Measurements from ENCODE around the gene AMIGO3. TPM values are rescaled to one million over a fixed set of nuclear protein-coding genes. Genes with fewer than 3 reads are reported as not detected.

The AMIGO3 gene
- total RNA-seq, 4 donors from 2014 or later = 0.27 to 0.31 TPM; not detected in 2

DNA sequence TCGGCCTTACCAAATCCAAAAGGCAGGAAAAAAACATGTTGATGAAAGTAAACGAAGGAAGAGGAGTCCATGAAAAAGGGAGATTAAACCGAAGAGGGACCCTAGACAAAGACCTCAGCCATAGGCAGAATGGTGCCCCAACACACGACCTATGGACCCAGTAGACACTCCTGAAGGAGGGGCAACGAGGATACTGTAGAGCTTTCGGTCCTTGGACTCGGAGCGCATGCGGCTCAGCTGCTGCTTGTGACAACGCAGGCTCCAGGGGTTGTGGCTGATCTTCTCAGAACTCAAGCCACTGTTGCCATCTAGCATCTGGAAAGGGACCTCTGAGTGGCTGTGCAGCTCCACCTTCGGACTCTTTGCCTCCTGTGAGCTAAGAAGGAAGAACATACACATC is 13.1 kb upstream of the AMIGO3 start:
- TF ChIP-seq POLR2A (IDR thresholded peaks at IDR 0.05) = no peak
- no peak for TF ChIP-seq CTCF (IDR thresholded peaks at IDR 0.05)
- TF ChIP-seq EP300 (IDR thresholded peaks at IDR 0.05) = no peak
- no peak for TF ChIP-seq POLR2AphosphoS5 (IDR thresholded peaks at IDR 0.05)
- no peaks in the 10 kb centered on the region for H3K9me3 ChIP-seq
- no peak overlapping the region for H3K27ac ChIP-seq
- H3K4me3 ChIP-seq = no peak overlapping the region
- 74 to 91% methylated on average over 6 to 9 of the region's 11 CpGs for WGBS, 2 donors (ENCODE audit: low coverage in 1 of 2)
- H3K27me3 ChIP-seq = no peaks in the 10 kb centered on the region
- no peak for ATAC-seq
- peaks cover 0 to 98% of the 10 kb centered on the region in 2 donors for H3K36me3 ChIP-seq
- no peaks in the 10 kb centered on the region for H3K4me1 ChIP-seq

DNA sequence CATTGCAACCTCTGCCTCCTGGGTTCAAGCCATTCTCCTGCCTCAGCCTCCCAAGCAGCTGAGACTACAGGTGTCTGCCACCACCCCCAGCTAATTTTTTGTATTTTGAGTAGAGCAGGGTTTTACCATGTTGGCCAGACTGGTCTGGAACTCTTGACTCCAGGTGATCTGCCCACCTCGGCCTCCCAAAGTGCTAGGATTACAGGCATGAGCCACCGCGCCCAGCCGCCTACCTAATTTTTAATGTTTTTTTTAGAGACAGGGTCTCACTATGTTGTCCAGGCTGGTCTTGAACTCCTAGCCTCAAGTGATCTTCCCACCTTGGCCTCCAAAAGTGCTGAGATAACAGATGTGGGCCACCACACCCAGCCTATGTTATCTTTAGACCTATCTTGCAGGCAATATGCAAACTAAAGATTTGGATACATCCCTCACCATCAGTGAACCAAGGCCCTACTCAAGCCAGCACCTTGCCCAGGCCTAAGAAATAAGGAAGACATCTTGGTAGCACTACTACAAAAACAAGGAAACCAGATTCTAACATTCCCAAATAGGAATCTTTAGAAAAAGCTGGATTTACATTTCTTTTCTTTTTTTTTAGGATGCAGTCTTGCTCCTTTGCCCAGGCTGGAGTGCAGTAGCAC is 10.6 kb upstream of the AMIGO3 start:
- H3K36me3 ChIP-seq = peaks cover 0 to 98% of the 10 kb centered on the region in 2 donors
- no peaks in the 10 kb centered on the region for H3K27me3 ChIP-seq
- WGBS, 2 donors (ENCODE audit: low coverage in 1 of 2) = 95 to 100% methylated on average over 2 to 4 of the region's 4 CpGs
- H3K4me1 ChIP-seq = peaks cover 0 to 2% (median 0%) of the 10 kb centered on the region in 3 donors
- no peaks in the 10 kb centered on the region for H3K9me3 ChIP-seq
- H3K4me3 ChIP-seq = no peak overlapping the region
- no peak for TF ChIP-seq POLR2A (IDR thresholded peaks at IDR 0.05)
- no peak for TF ChIP-seq CTCF (IDR thresholded peaks at IDR 0.05)
- TF ChIP-seq POLR2AphosphoS5 (IDR thresholded peaks at IDR 0.05) = no peak
- no peak for TF ChIP-seq EP300 (IDR thresholded peaks at IDR 0.05)
- H3K27ac ChIP-seq = no peak overlapping the region
- no peak for ATAC-seq

- H3K27me3 ChIP-seq = no peaks in the 10 kb centered on the region
- H3K4me3 ChIP-seq = no peak overlapping the region
- no peak overlapping the region for H3K27ac ChIP-seq
- peaks cover 0 to 19% (median 8%) of the 10 kb centered on the region in 3 donors for H3K4me1 ChIP-seq
- no peak for TF ChIP-seq EP300 (IDR thresholded peaks at IDR 0.05)
- no peak for TF ChIP-seq CTCF (IDR thresholded peaks at IDR 0.05)
- TF ChIP-seq POLR2AphosphoS5 (IDR thresholded peaks at IDR 0.05) = no peak
- no peak for TF ChIP-seq POLR2A (IDR thresholded peaks at IDR 0.05)
- H3K36me3 ChIP-seq = peaks cover 0 to 80% of the 10 kb centered on the region in 2 donors
- no peaks in the 10 kb centered on the region for H3K9me3 ChIP-seq
- no peak for ATAC-seq
- 82% methylated on average over 3 of the region's 15 CpGs; no CpG with 5 or more reads in 1 of the 2 donors for WGBS, 2 donors (ENCODE audit: low coverage in 1 of 2)
These were observed 8.5 kb upstream of the AMIGO3 start for GRCh38 chr3:49727924-49728361.

DNA sequence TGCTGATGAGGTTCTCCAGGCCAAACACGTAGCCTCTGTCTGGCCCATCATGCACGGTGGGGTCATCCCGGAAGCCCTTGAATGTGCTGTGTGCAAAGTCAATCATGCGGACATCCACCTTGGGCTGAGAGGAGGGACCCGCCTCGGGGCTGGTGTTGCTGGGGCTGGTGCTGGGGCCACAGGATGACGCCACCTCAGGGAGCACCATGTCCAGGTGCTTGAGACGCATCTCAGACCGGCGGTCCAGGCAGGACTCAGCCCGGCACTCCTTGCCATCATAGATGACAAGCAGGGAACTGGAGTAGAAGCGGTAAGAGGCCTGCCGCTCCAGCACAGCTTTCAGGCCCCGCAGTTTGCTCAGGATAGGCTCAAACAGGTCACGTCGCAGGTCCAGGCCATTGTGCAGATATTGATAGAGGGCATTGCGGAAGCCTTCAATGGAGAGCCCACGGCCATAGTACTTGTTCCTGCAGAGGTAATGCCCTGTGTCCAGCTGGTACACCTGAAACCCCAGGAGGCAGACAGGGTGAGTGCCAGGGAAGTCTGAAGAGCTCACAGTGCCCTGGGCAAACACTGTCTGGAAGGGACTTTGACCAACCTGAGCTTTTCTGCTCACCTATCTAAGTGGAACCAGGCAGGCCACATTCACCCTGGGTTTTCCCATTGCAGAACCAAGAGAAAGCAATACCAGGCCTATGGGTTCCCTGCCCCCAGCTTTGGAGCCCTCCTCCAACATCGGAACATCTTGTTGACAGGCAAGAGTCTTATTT is 7.9 kb upstream of the AMIGO3 start:
- H3K27ac ChIP-seq = no peak overlapping the region
- H3K4me3 ChIP-seq = no peak overlapping the region
- no peaks in the 10 kb centered on the region for H3K9me3 ChIP-seq
- peaks cover 0 to 76% of the 10 kb centered on the region in 2 donors for H3K36me3 ChIP-seq
- peaks cover 0 to 25% (median 14%) of the 10 kb centered on the region in 3 donors for H3K4me1 ChIP-seq
- no peak for ATAC-seq
- 75% methylated on average over 2 of the region's 19 CpGs; no CpG with 5 or more reads in 1 of the 2 donors for WGBS, 2 donors (ENCODE audit: low coverage in 1 of 2)
- H3K27me3 ChIP-seq = no peaks in the 10 kb centered on the region
- TF ChIP-seq EP300 (IDR thresholded peaks at IDR 0.05) = no peak
- no peak for TF ChIP-seq POLR2A (IDR thresholded peaks at IDR 0.05)
- no peak for TF ChIP-seq CTCF (IDR thresholded peaks at IDR 0.05)

Data from gastroesophageal sphincter (tissue), 4 donors.